ENCODE data around the gene EDNRB.

DNA sequence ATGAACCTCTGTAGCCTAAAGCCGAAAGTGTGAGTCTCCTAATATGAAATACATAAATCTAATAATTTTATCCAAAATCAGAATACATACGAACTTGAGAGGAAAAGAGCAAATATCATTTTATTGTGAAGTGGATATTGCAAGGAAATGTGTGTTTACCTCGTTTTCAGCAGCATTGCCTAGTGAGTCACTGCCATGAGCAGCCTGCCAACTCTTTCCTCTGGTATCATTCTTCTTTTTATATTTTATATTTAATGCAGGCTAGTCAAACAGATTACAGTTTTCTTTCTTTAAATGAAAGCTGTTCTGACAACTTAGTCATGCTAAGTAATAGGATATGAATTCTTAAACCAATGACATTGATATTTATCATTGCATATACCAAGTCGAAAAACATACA, 44.2 kb downstream of the EDNRB start:
- no peak for TF ChIP-seq CTCF (conservative IDR thresholded peaks at IDR 0.05; ENCODE audit: low read length)
- no peak for TF ChIP-seq EZH2phosphoT487 (IDR thresholded peaks at IDR 0.05; ENCODE audit: borderline replicate concordance)

All from Loucy (cell line).